Activated CD4-positive, CD25-positive, alpha-beta regulatory T cell treated with anti-CD3 and anti-CD28 coated beads, Interleukin-2, amount 50 U/mL, for 24 hours (primary cell): Measurements from ENCODE around the gene GRAMD1A.

Experiments used
- ATAC-seq, 2 donors: fragments of 150-1000 bp; cut with Tn5 transposase; one replicate each; pipeline ENCODE4 v1.10.0; 2021; ENCODE audit warnings: mild to moderate bottlenecking in 1 of 2, moderate library complexity in 1 of 2

Gene GRAMD1A

GRCh38 chr19:35056513-35057063 lies 56.5 kb downstream of the GRAMD1A start:
- ATAC-seq = no peak

- no peak for ATAC-seq
These were observed 58.2 kb downstream of the GRAMD1A start for GRCh38 chr19:35058370-35058769.

- ATAC-seq = no peak
These were observed 59.1 kb downstream of the GRAMD1A start for GRCh38 chr19:35059006-35059798.

GRCh38 chr19:35059799-35060091 lies 59.6 kb downstream of the GRAMD1A start:
- no peak for ATAC-seq

GRCh38 chr19:35060160-35060855 lies 60.2 kb downstream of the GRAMD1A start:
- ATAC-seq = no peak

GRCh38 chr19:35061583-35062373 lies 61.7 kb downstream of the GRAMD1A start:
- no peak for ATAC-seq

GRCh38 chr19:35062942-35063341 lies 62.8 kb downstream of the GRAMD1A start:
- no peak for ATAC-seq

- peak; percentile 77 to 82 for ATAC-seq
These were observed 64.1 kb downstream of the GRAMD1A start for GRCh38 chr19:35063940-35064818.

GRCh38 chr19:35065574-35065973 lies 65.5 kb downstream of the GRAMD1A start:
- ATAC-seq = no peak

- no peak for ATAC-seq
These were observed 66.0 kb downstream of the GRAMD1A start for GRCh38 chr19:35066121-35066520.

- ATAC-seq = peak; percentile 79 to 80
These were observed 66.8 kb downstream of the GRAMD1A start for GRCh38 chr19:35066691-35067563.

- no peak for ATAC-seq
These were observed 69.0 kb downstream of the GRAMD1A start for GRCh38 chr19:35068941-35069634.

- no peak for ATAC-seq
These were observed 69.6 kb downstream of the GRAMD1A start for GRCh38 chr19:35069696-35070095.

GRCh38 chr19:35070471-35070870 lies 70.3 kb downstream of the GRAMD1A start:
- no peak for ATAC-seq

- ATAC-seq = no peak
These were observed 73.4 kb downstream of the GRAMD1A start for GRCh38 chr19:35073516-35073915.

- ATAC-seq = no peak
These were observed 73.8 kb downstream of the GRAMD1A start for GRCh38 chr19:35073941-35074340.

- ATAC-seq = no peak
These were observed 74.5 kb downstream of the GRAMD1A start for GRCh38 chr19:35074426-35075201.

- no peak for ATAC-seq
These were observed 75.3 kb downstream of the GRAMD1A start for GRCh38 chr19:35075202-35076025.

GRCh38 chr19:35076026-35076370 lies 75.9 kb downstream of the GRAMD1A start:
- ATAC-seq = no peak
